CD4-positive, alpha-beta T cell treated with Interleukin-12 subunit alpha and Interleukin-12 subunit beta, for 1 hour (primary cell): ENCODE measurements around the gene CCDC141.
"Not testable (repeated sequence)": the region's sequence is repeated elsewhere in the genome, so short reads cannot be mapped to it uniquely, and the experiment has no call there.

ENCODE experiments used
- DNase-seq: peaks from one replicate; pipeline ENCODE4 v3.0.0-alpha.2; 2020

CCDC141 gene

GRCh38 chr2:179049546-179050311 is at the start of gene CCDC141:
Gene CCDC141 (minus strand): TSS chr2:179050137. CDS start chr2:179049941, 196 bp downstream.
- peak; percentile 27 for DNase-seq

- no peak for DNase-seq
Measured at GRCh38 chr2:179098080-179098689, 48.2 kb upstream of the CCDC141 start.

- DNase-seq = no peak
Measured at GRCh38 chr2:179097131-179097530, 47.2 kb upstream of the CCDC141 start.

- peak; percentile 34 for DNase-seq
Measured at GRCh38 chr2:179096090-179096489, 46.2 kb upstream of the CCDC141 start.

- DNase-seq = not testable (repeated sequence)
Measured at GRCh38 chr2:179092912-179093311, 43.0 kb upstream of the CCDC141 start.

- no peak for DNase-seq
Measured at GRCh38 chr2:179082697-179083096, 32.8 kb upstream of the CCDC141 start.

GRCh38 chr2:179081954-179082353 is 32.0 kb upstream of the CCDC141 start:
- no peak for DNase-seq

GRCh38 chr2:179072527-179072926 is 22.6 kb upstream of the CCDC141 start:
- DNase-seq = no peak

- no peak for DNase-seq
Measured at GRCh38 chr2:179071810-179072355, 21.9 kb upstream of the CCDC141 start.

- no peak for DNase-seq
Measured at GRCh38 chr2:179070895-179071294, 21.0 kb upstream of the CCDC141 start.

GRCh38 chr2:179069685-179070084 is 19.7 kb upstream of the CCDC141 start:
- DNase-seq = no peak

- no peak for DNase-seq
Measured at GRCh38 chr2:179068991-179069643, 19.2 kb upstream of the CCDC141 start.

- no peak for DNase-seq
Measured at GRCh38 chr2:179059026-179059700, 9.2 kb upstream of the CCDC141 start.

- no peak for DNase-seq
Measured at GRCh38 chr2:179057737-179058136, 7.8 kb upstream of the CCDC141 start.

GRCh38 chr2:179053568-179053967 is 3.6 kb upstream of the CCDC141 start:
- not testable (repeated sequence) for DNase-seq

GRCh38 chr2:179051250-179051649 is 1.3 kb upstream of the CCDC141 start:
- DNase-seq = no peak

GRCh38 chr2:179050755-179051154 is 818 bp upstream of the CCDC141 start:
- no peak for DNase-seq

- DNase-seq = peak; percentile 17
Measured at GRCh38 chr2:179049203-179049545, 763 bp downstream of the CCDC141 start.

GRCh38 chr2:179048099-179048498 is 1.8 kb downstream of the CCDC141 start:
- DNase-seq = no peak

- DNase-seq = not testable (repeated sequence)
Measured at GRCh38 chr2:179045602-179046001, 4.3 kb downstream of the CCDC141 start.

GRCh38 chr2:179044500-179044899 is 5.4 kb downstream of the CCDC141 start:
- no peak for DNase-seq

- no peak for DNase-seq
Measured at GRCh38 chr2:179037807-179038206, 12.1 kb downstream of the CCDC141 start.

GRCh38 chr2:179036353-179036905 is 13.5 kb downstream of the CCDC141 start:
- no peak for DNase-seq
